HepG2 (cell line): ENCODE data around the gene CXCL17. TPM values are rescaled to one million over a fixed set of nuclear protein-coding genes. Genes with fewer than 3 reads are reported as not detected.

ENCODE experiments used
- AHDC1 ChIP-seq: sonication (generic); formaldehyde crosslinking; IDR thresholded peaks from 2 replicates; pipeline ENCODE4 v1.5.1; 2020; ENCODE audit warnings: mild to moderate bottlenecking, missing genetic modification reagents, borderline replicate concordance
- CEBPG ChIP-seq: IDR thresholded peaks from 2 replicates; pipeline ENCODE4 v1.6.1; 2016
- NR2F2 ChIP-seq: IDR thresholded peaks from 2 replicates; pipeline ENCODE4 v1.6.1; 2012; ENCODE audit warnings: low read depth, inconsistent platforms, borderline replicate concordance
- RBAK ChIP-seq: sonication (generic); formaldehyde crosslinking; IDR thresholded peaks from 2 replicates; pipeline ENCODE4 v1.5.1; 2020; ENCODE audit warnings: mild to moderate bottlenecking, missing genetic modification reagents
- SMARCC2 ChIP-seq: fragments of 450-650 bp; IDR thresholded peaks from 2 replicates; pipeline ENCODE4 v1.6.1; 2017; ENCODE audit warnings: antibody characterized with exemption, mild to moderate bottlenecking
- TERF1 ChIP-seq: sonication (generic); formaldehyde crosslinking; IDR thresholded peaks from 2 replicates; pipeline ENCODE4 v1.8.0; 2022; ENCODE audit warnings: mild to moderate bottlenecking, missing genetic modification reagents, moderate library complexity
- polyA plus RNA-seq, 8 experiments: library from polyadenylated mRNA; depleted of rRNA in 3 of 8; stranded (reverse) in 7 of 8; unstranded in 1 of 8; fragments of >200 nt; fragmentation: Illumina TruSeq in 4 of 8; extraction: Trizol in 4 of 8; gene quantifications; 2 replicates each; pipeline versions ENCODE4 v1.2.1 to v1.2.3, GENCODE V29; 2011 to 2016; ENCODE audit warnings: low read depth in 4 of 8, missing spikeins in 1 of 8, mixed read lengths in 1 of 8; ENCODE audit not compliant: insufficient read depth in 1 of 8
- total RNA-seq, 5 experiments: library from RNA; depleted of rRNA; stranded (reverse); fragments of >200 nt; fragmentation: Illumina TruSeq; extraction: Trizol; gene quantifications; 2 replicates each; pipeline ENCODE4 v1.2.3, GENCODE V29; 2016; ENCODE audit warnings: low read depth in 1 of 5
- TF ChIP-seq, protein P1 (sequence below): sonication (generic); formaldehyde crosslinking; IDR thresholded peaks from 2 replicates; pipeline ENCODE4 v1.5.1; 2020; ENCODE audit warnings: mild to moderate bottlenecking, moderate library complexity, missing genetic modification reagents
- TF ChIP-seq, protein P2 (sequence below): sonication (generic); formaldehyde crosslinking; IDR thresholded peaks from 2 replicates; pipeline ENCODE4 v1.9.0; 2022; ENCODE audit warnings: missing genetic modification reagents, mild to moderate bottlenecking, borderline replicate concordance

CXCL17 gene
- total and polyA plus RNA-seq, 2 of the 13 experiments (the other 11 are each of a cell fraction or from before 2014, with no cell fraction given) = 0.12 TPM; not detected in 1

DNA sequence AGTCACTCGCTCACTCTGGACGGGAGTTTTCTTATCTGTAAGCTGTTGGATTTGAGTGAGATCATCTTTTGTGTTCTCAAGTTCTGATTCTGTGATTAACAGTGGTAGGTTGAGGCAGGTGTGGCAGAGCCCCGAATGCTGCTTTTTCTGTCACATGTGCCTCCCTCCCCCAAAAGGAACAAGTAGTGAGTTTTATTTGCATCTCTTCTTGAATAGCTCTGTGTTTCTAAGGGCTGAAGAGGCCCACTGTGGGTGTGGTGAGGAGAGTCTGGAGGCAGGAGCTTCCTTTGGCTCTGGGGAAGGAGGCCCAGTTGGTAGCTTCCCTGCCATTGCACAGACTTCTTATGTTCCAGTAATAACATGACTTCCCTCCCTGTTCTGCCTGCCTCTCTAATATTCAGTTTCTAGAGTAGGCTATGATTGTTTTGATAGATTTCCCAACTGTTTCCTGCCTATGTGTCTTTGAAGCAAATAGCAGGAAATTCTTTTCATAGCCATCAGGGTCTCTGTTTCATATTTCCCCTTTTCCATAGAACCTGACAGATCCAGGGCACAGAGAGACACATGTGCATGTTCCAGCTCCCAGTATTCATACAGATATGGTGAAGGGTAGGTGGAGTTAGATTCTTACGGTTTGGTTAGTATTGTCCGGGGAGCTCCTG is 23.9 kb upstream of the CXCL17 start (continued):
- TF ChIP-seq AHDC1 (CRISPR knock-in tag) (no peak), RBAK (CRISPR knock-in tag) (no peak), SMARCC2 (no peak), CEBPG (CRISPR knock-in tag) (no peak), NR2F2 (no peak), TERF1 (CRISPR knock-in tag) (no peak)
- TF ChIP-seq, protein P1, sequence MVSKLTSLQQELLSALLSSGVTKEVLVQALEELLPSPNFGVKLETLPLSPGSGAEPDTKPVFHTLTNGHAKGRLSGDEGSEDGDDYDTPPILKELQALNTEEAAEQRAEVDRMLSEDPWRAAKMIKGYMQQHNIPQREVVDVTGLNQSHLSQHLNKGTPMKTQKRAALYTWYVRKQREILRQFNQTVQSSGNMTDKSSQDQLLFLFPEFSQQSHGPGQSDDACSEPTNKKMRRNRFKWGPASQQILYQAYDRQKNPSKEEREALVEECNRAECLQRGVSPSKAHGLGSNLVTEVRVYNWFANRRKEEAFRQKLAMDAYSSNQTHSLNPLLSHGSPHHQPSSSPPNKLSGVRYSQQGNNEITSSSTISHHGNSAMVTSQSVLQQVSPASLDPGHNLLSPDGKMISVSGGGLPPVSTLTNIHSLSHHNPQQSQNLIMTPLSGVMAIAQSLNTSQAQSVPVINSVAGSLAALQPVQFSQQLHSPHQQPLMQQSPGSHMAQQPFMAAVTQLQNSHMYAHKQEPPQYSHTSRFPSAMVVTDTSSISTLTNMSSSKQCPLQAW (CRISPR knock-in tag) = no peak
- TF ChIP-seq, protein P2, sequence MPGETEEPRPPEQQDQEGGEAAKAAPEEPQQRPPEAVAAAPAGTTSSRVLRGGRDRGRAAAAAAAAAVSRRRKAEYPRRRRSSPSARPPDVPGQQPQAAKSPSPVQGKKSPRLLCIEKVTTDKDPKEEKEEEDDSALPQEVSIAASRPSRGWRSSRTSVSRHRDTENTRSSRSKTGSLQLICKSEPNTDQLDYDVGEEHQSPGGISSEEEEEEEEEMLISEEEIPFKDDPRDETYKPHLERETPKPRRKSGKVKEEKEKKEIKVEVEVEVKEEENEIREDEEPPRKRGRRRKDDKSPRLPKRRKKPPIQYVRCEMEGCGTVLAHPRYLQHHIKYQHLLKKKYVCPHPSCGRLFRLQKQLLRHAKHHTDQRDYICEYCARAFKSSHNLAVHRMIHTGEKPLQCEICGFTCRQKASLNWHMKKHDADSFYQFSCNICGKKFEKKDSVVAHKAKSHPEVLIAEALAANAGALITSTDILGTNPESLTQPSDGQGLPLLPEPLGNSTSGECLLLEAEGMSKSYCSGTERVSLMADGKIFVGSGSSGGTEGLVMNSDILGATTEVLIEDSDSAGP = no peak
